ENCODE data around the gene PPP1R37.

DNA sequence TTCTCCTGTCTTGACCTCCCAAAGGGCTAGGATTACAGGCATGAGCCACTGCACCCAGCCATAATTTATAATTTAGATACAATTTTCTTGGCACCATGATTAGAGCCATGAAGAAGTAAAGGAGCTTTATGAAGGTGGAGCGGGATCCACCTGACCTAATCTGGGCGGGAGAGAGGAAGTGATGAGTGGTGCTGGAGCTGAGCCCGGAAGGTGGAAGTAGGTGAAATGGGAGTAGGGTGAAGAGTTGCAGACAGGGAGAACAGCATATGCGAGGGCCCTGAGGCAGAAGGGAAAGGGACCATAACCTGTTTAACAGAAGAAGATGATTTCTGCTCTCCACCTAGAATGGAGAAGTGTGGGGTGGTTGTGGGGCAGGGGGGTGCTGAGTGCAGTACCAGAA lies 89.8 kb downstream of the PPP1R37 start:
- TF ChIP-seq POLR2A (IDR thresholded peaks at IDR 0.05), result no peak
- TF ChIP-seq, protein P1, sequence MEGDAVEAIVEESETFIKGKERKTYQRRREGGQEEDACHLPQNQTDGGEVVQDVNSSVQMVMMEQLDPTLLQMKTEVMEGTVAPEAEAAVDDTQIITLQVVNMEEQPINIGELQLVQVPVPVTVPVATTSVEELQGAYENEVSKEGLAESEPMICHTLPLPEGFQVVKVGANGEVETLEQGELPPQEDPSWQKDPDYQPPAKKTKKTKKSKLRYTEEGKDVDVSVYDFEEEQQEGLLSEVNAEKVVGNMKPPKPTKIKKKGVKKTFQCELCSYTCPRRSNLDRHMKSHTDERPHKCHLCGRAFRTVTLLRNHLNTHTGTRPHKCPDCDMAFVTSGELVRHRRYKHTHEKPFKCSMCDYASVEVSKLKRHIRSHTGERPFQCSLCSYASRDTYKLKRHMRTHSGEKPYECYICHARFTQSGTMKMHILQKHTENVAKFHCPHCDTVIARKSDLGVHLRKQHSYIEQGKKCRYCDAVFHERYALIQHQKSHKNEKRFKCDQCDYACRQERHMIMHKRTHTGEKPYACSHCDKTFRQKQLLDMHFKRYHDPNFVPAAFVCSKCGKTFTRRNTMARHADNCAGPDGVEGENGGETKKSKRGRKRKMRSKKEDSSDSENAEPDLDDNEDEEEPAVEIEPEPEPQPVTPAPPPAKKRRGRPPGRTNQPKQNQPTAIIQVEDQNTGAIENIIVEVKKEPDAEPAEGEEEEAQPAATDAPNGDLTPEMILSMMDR (IDR thresholded peaks at IDR 0.05), result no peak

All from uterus (tissue), 2 donors.